Activated CD8-positive, alpha-beta T cell treated with anti-CD3 and anti-CD28 coated beads, Interleukin-2, amount 10 ng/mL, durations not matched to agents 7 days and 5 days (primary cell): ENCODE measurements around the gene TRAF3IP1. TPM values are rescaled to one million over a fixed set of nuclear protein-coding genes. Genes with fewer than 3 reads are reported as not detected.

ENCODE experiments used
- ATAC-seq: fragments of 150-1000 bp; cut with Tn5 transposase; one replicate; pipeline ENCODE4 v1.10.0; 2021; ENCODE audit warnings: moderate library complexity
- CTCF ChIA-PET: fragments of 350-600 bp; sonication (Branson Sonifier 250); formaldehyde crosslinking; loops from one replicate; lab custom pipeline; 2021; ENCODE audit warnings: antibody characterized with exemption; lab: Charles Lee
- POLR2A ChIA-PET: fragments of 350-600 bp; sonication (Branson Sonifier 250); formaldehyde crosslinking; loops from one replicate; lab custom pipeline; 2021; ENCODE audit warnings: antibody characterized with exemption; lab: Charles Lee
- DNase-seq: peaks from one replicate; pipeline ENCODE4 v3.0.0-alpha.2; 2020
- H3K27ac Mint-ChIP-seq: one replicate; pipeline ENCODE4 v1.8.0; 2021; ENCODE audit warnings: mild to moderate bottlenecking, mixed read lengths
- H3K27me3 Mint-ChIP-seq: one replicate; pipeline ENCODE4 v1.8.0; 2021; ENCODE audit warnings: low read depth, mixed read lengths
- H3K36me3 Mint-ChIP-seq: one replicate; pipeline ENCODE4 v1.8.0; 2021; ENCODE audit warnings: low read depth, mixed read lengths
- H3K4me1 Mint-ChIP-seq: one replicate; pipeline ENCODE4 v1.8.0; 2021; ENCODE audit warnings: low read depth, mixed read lengths
- H3K4me3 Mint-ChIP-seq: one replicate; pipeline ENCODE4 v1.8.0; 2021; ENCODE audit warnings: mild to moderate bottlenecking, mixed read lengths
- H3K9me3 Mint-ChIP-seq: one replicate; pipeline ENCODE4 v1.8.0; 2022; ENCODE audit warnings: mixed read lengths; ENCODE audit not compliant: insufficient read depth
- total RNA-seq, 2 experiments: library from RNA; stranded (reverse); gene quantifications; one replicate each; pipeline ENCODE4 v1.2.3, GENCODE V29; 2021

TRAF3IP1 gene
- total RNA-seq, 2 experiments from 2014 or later, result 7.1 to 7.5 TPM

DNA sequence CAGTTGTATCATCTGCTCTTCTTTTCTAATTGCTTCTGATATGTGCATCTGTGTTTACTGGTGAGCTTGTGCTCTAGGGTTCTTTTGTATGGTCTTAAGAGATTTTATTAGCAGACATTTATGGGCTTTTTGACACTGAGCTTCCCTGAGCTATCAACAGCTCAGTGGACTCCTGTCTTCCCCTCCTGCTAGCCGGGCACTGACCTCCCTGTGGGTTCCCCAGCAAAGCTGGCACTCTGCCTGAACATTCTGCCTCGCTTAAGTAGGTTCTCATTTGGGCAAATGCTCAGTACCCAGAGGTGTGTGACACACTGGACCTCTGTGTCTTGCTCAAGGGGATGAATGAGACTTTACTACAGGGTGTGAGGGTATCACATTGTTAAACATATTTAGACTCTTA is 15.8 kb downstream of the TRAF3IP1 start:
- Mint-ChIP-seq H3K27me3 (no peaks in the 10 kb centered on the region), H3K36me3 (no peaks in the 10 kb centered on the region), H3K4me1 (peaks cover 14% of the 10 kb centered on the region), H3K27ac (no peak overlapping the region), H3K9me3 (no peaks in the 10 kb centered on the region), H3K4me3 (no peak overlapping the region)
- CTCF ChIA-PET, result interaction anchor here (1.9 kb wide), 1 partner anchor 22 kb away, joined by 7 read pairs; no protein-coding TSS in a partner anchor
- DNase-seq (no peak), ATAC-seq (no peak)
- POLR2A ChIA-PET, result no interaction called here

DNA sequence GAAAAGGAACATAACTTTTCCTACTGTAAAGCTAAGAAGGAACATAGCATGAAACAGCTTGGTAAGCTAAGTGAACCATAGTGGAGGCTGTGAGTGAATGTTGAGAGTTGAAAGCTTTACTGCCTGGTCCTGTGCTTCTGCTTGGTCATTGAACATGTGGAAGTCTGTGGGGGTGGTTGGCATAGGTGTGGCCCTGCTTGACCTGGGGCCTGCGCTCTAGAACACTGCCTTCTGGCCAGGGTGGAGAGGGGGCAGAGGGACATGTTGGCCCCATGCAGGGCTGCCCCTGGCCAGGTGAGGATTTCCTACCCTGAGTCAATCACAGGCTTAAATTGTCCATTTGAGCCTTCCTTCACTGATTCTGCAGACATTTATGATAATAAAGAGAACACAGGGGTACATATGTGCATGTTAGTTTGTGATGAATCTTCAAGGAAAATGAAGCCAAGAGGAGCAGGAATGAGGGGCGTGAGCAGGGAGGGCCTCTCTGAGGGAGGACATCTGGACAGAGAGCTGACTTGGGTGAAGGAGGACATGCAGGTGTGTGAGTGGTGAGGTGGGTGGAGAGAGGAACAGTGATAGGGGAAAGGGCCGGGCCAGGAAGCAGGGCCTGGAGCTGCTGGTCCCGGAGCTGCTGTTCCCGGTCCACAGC is 16.6 kb downstream of the TRAF3IP1 start:
- Mint-ChIP-seq H3K9me3 (no peaks in the 10 kb centered on the region), H3K27me3 (no peaks in the 10 kb centered on the region), H3K4me3 (no peak overlapping the region), H3K4me1 (peaks cover 14% of the 10 kb centered on the region), H3K36me3 (no peaks in the 10 kb centered on the region), H3K27ac (no peak overlapping the region)
- DNase-seq, result no peak
- POLR2A ChIA-PET, result no interaction called here
- ATAC-seq, result no peak
- CTCF ChIA-PET, result interaction anchor here (1.9 kb wide), 1 partner anchor 21 kb away, joined by 7 read pairs; no protein-coding TSS in a partner anchor

DNA sequence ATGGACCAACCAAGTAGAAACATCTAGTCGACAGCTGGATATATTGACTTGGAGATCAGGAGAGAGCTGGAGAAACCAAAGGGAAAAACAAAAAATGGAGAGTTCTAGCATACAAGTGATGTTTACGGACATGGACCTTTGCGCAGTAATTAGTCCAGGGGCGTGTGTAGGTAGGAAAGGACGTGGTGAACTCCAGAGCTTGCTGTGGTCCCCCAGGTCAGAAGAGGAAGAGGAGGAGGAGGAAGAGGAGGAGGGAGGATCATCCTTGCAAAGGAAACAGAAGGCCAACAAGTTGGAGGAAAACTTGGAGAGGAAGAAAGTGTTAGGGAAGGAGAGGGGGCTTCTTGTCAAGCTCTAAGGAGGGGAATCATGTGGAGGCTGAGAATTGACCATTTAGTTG is 17.5 kb downstream of the TRAF3IP1 start:
- no peak overlapping the region for H3K4me3 Mint-ChIP-seq
- POLR2A ChIA-PET, result interaction anchor here (0.5 kb wide), 1 partner anchor 683 kb away, joined by 4 read pairs; no protein-coding TSS in a partner anchor
- H3K27me3 Mint-ChIP-seq, result no peaks in the 10 kb centered on the region
- H3K36me3 Mint-ChIP-seq, result no peaks in the 10 kb centered on the region
- no peak for DNase-seq
- no peak overlapping the region for H3K27ac Mint-ChIP-seq
- ATAC-seq, result no peak
- H3K4me1 Mint-ChIP-seq, result peaks cover 14% of the 10 kb centered on the region
- CTCF ChIA-PET, result interaction anchor here (1.9 kb wide), 1 partner anchor 20 kb away, joined by 7 read pairs; no protein-coding TSS in a partner anchor
- H3K9me3 Mint-ChIP-seq, result no peaks in the 10 kb centered on the region

DNA sequence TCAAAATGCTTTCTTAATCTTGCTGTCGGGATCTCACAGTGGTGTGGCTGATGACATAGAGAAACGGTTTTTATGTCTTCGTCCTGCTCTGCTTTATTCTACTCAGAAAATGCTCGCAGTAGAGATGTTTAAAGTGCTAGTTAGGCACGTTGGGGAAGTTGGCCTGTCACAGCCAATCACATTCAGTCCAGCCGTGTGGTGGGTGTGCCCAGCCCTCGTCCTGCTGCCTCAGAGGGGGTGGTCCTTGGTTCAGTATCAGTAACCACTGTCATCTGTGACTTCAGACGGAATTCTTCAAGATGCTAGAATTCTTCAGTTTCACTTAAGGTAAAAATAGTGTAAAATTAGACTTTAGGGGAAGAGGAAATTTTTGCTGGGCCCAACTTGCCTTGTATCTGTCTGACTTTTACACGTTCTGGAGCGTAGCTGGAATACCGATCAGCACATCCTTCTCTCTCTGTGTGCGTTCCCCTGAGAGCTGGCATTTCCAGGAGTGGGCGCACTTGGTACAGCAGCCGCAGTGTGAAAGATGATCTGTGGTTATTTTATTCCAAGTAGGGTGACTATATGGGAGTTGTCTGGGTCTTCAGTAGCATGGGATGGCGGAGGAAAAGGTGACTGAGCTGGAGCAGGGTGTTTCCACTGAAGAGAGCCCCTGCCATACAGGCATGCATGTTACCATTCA is 18.5 kb downstream of the TRAF3IP1 start:
- POLR2A ChIA-PET, result no interaction called here
- peaks cover 14% of the 10 kb centered on the region for H3K4me1 Mint-ChIP-seq
- H3K4me3 Mint-ChIP-seq, result no peak overlapping the region
- H3K27me3 Mint-ChIP-seq, result no peaks in the 10 kb centered on the region
- CTCF ChIA-PET, result interaction anchor here (0.9 kb wide), 1 partner anchor 76 kb away, joined by 4 read pairs; no protein-coding TSS in a partner anchor
- H3K36me3 Mint-ChIP-seq, result no peaks in the 10 kb centered on the region
- no peaks in the 10 kb centered on the region for H3K9me3 Mint-ChIP-seq
- DNase-seq (no peak), ATAC-seq (no peak)
- peak overlapping the region; percentile 35 for H3K27ac Mint-ChIP-seq

DNA sequence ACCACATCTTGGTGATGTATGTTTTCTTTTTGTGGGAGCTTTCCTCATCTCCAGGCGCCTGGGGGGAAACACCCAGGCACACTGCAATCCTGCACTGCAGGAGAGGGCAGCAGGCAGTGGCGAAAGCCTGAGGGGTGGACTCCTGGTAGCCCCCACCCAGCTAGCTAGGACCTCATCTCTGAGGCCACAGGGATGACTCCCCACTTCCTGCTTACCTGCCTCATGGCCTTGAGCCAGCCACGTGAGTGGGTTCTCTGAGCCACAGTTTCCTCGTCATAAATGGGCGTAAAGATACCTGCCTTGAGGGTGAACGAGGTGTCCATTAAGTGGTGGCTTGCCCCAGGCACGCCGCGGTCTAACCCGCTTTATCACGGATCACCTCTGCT is 19.1 kb downstream of the TRAF3IP1 start:
- H3K36me3 Mint-ChIP-seq, result no peaks in the 10 kb centered on the region
- ChIA-PET CTCF (interaction anchor here (0.9 kb wide), 1 partner anchor 76 kb away, joined by 4 read pairs; no protein-coding TSS in a partner anchor), POLR2A (no interaction called here)
- DNase-seq (no peak), ATAC-seq (no peak)
- H3K27ac Mint-ChIP-seq, result no peak overlapping the region
- no peaks in the 10 kb centered on the region for H3K27me3 Mint-ChIP-seq
- H3K4me3 Mint-ChIP-seq, result no peak overlapping the region
- peaks cover 14% of the 10 kb centered on the region for H3K4me1 Mint-ChIP-seq
- no peaks in the 10 kb centered on the region for H3K9me3 Mint-ChIP-seq

DNA sequence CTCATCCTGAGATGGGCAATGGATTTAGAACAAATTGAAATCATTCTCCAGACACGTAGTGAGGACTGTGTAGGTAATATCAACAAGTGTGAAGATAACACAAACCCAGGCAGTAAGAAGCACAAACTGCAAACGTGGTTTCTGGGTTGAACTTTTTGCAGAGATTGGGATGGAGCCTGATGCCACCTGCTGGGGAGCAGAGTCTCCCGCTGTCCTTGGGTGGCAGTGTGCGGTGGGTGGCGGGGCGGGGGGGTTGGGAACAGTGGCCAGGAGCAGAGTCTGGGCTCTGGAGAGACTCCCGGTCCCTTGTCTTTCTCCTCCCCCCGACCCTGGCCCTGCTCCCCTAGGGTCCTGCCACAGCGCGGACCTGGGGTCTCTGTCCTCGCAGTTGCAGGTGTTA is 19.5 kb downstream of the TRAF3IP1 start:
- H3K27ac Mint-ChIP-seq, result no peak overlapping the region
- no peaks in the 10 kb centered on the region for H3K9me3 Mint-ChIP-seq
- H3K4me1 Mint-ChIP-seq, result peaks cover 14% of the 10 kb centered on the region
- CTCF ChIA-PET, result interaction anchor here (0.9 kb wide), 1 partner anchor 76 kb away, joined by 4 read pairs; no protein-coding TSS in a partner anchor
- H3K4me3 Mint-ChIP-seq, result no peak overlapping the region
- POLR2A ChIA-PET, result no interaction called here
- DNase-seq, result no peak
- H3K36me3 Mint-ChIP-seq, result no peaks in the 10 kb centered on the region
- ATAC-seq, result no peak
- H3K27me3 Mint-ChIP-seq, result no peaks in the 10 kb centered on the region

DNA sequence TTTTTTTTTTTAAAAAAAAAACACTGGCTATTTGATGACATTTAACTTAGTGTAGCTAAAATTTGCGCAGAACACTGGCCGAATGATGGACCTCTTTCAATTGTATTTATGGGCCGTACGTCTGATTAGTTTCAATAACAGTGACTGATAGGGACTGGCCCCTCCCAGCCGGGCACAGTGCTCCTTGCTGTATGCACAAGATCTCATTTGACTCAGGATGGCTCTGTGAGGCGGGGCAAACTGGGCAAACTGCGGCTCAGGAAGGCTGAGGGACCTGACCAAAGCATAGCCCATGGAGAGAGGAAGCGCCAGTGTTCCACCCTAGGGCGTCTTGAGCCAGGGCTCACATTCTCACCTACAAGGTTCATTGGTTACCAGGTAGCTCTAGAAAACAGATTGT is 21.2 kb downstream of the TRAF3IP1 start:
- ChIA-PET POLR2A (no interaction called here), CTCF (no interaction called here)
- H3K4me1 Mint-ChIP-seq, result peaks cover 14% of the 10 kb centered on the region
- no peaks in the 10 kb centered on the region for H3K36me3 Mint-ChIP-seq
- ATAC-seq, result no peak
- H3K9me3 Mint-ChIP-seq, result no peaks in the 10 kb centered on the region
- no peak overlapping the region for H3K4me3 Mint-ChIP-seq
- DNase-seq, result no peak
- H3K27me3 Mint-ChIP-seq, result no peaks in the 10 kb centered on the region
- H3K27ac Mint-ChIP-seq, result no peak overlapping the region

DNA sequence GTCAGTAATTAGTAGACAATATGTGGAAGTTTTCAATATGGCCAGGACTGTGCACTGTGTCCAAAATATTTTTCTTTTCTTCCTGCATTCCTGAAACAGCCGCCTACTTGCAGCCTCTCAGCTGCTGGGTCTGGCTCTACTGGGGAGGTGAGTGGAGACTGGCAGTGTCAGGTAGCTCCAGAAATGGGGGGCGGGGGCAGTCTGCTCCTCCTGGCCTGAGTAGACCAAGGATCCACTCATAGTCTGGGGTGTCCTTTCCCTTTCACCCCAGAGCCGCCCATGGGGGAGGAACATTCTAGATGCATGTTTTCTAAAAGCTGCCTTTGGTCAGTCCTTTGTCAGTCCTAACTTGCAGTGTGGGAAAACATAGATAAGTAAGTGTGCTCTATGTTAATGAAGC is 23.7 kb downstream of the TRAF3IP1 start:
- Mint-ChIP-seq H3K4me3 (no peak overlapping the region), H3K27ac (no peak overlapping the region), H3K4me1 (peaks cover 7% of the 10 kb centered on the region), H3K36me3 (no peaks in the 10 kb centered on the region), H3K9me3 (no peaks in the 10 kb centered on the region), H3K27me3 (no peaks in the 10 kb centered on the region)
- ChIA-PET POLR2A (no interaction called here), CTCF (no interaction called here)
- ATAC-seq, result no peak
- no peak for DNase-seq

DNA sequence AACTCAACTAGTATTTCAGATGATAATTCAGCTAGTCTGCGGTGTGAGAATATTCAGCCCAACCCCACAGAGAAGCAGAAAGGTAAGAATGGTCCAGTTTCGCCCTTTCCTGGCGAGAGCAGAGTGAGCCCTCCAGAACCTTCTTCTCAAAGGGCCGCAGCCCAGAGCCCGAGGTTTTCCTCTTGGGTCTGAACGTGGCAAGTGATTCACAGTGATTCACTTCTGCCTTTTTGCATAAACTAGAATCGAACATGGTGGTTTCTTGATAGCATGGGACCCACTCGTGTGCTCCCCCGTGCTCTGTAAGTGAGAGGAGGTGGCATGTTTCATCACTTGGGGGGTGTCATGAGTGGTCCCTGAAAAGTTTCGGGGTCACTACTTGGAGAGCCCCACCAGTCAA is 24.2 kb downstream of the TRAF3IP1 start:
- Mint-ChIP-seq H3K27ac (no peak overlapping the region), H3K27me3 (no peaks in the 10 kb centered on the region), H3K36me3 (no peaks in the 10 kb centered on the region), H3K4me3 (no peak overlapping the region), H3K9me3 (no peaks in the 10 kb centered on the region), H3K4me1 (peaks cover 3% of the 10 kb centered on the region)
- DNase-seq, result no peak
- POLR2A ChIA-PET, result no interaction called here
- CTCF ChIA-PET, result no interaction called here
- no peak for ATAC-seq

DNA sequence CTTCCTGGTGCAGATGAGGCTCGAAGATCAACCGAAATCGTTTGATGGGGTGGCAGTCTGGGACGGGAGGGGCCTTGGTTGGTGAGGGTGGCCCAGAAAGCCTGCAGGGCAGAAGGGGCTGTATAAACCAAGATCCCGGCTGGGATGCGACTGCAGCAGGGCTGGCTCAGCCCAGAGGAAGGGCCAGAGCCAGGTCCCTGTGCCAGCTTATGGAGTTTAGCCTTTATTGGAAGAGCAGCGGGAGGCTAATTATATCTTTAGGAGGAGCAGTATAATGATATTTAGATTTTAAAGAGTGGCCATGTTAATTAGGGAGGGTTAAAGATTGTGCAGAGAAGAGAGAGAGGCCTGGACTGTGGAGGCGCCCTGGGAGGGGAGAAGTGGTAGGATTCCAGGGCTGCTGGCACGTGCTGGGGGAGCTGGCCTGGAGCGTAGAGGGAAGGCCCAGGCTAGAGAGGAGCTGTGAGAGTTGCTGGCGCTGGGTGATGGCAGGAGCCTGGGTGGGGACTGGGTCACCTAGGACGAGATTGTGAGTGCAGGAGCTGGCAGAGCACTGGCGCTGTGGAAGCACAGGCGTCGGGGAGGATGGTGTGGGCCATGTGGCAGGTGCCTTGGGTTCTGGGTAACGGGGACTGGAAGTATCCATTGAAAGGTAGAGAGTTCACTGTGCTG is 25.1 kb downstream of the TRAF3IP1 start:
- ATAC-seq (no peak), DNase-seq (no peak)
- Mint-ChIP-seq H3K9me3 (no peaks in the 10 kb centered on the region), H3K27me3 (no peaks in the 10 kb centered on the region), H3K36me3 (no peaks in the 10 kb centered on the region), H3K4me1 (no peaks in the 10 kb centered on the region), H3K27ac (no peak overlapping the region), H3K4me3 (no peak overlapping the region)
- POLR2A ChIA-PET, result no interaction called here
- CTCF ChIA-PET, result no interaction called here

DNA sequence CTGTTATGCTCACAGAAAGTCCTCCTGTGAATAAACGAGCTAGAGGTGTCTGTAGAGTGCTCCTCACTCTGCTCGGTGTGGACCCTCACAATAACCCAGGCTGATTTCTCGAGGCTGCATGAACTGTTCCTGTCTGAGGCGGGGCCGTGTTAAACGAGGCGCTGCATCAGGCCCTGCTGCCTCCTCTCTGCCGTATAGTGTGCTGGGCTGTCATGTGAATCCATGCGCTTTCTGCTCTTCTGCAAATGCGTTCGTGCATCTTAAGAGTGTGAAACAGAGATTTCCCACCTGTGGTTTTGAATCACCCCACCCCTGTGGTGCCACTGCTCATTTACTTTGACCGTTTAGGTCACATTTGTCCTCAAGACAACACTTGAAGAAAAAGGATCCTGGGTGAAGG is 26.2 kb downstream of the TRAF3IP1 start:
- no peak for ATAC-seq
- H3K4me3 Mint-ChIP-seq, result no peak overlapping the region
- no peaks in the 10 kb centered on the region for H3K4me1 Mint-ChIP-seq
- ChIA-PET POLR2A (no interaction called here), CTCF (no interaction called here)
- no peaks in the 10 kb centered on the region for H3K9me3 Mint-ChIP-seq
- DNase-seq, result no peak
- no peaks in the 10 kb centered on the region for H3K27me3 Mint-ChIP-seq
- no peak overlapping the region for H3K27ac Mint-ChIP-seq
- no peaks in the 10 kb centered on the region for H3K36me3 Mint-ChIP-seq
